Measurements from ENCODE around the gene GFRA1.

- no peak for TF ChIP-seq CTCF (IDR thresholded peaks at IDR 0.05)
- TF ChIP-seq EZH2 (IDR thresholded peaks at IDR 0.05): no peak
Observed at GRCh38 chr10:116150606-116151005, 122.4 kb downstream of the GFRA1 start.
